PFSK-1 (cell line): ENCODE measurements around the gene IQCE.

Experiments
- POLR2AphosphoS5 ChIP-seq: IDR thresholded peaks from 2 replicates; pipeline ENCODE4 v1.6.1; 2012; ENCODE audit warnings: low read depth, mild to moderate bottlenecking, control low read depth, low read length, moderate library complexity
- TAF1 ChIP-seq: IDR thresholded peaks from 2 replicates; pipeline ENCODE4 v1.6.1; 2012; ENCODE audit warnings: low read length, control low read depth, borderline replicate concordance; ENCODE audit not compliant: insufficient read depth

DNA sequence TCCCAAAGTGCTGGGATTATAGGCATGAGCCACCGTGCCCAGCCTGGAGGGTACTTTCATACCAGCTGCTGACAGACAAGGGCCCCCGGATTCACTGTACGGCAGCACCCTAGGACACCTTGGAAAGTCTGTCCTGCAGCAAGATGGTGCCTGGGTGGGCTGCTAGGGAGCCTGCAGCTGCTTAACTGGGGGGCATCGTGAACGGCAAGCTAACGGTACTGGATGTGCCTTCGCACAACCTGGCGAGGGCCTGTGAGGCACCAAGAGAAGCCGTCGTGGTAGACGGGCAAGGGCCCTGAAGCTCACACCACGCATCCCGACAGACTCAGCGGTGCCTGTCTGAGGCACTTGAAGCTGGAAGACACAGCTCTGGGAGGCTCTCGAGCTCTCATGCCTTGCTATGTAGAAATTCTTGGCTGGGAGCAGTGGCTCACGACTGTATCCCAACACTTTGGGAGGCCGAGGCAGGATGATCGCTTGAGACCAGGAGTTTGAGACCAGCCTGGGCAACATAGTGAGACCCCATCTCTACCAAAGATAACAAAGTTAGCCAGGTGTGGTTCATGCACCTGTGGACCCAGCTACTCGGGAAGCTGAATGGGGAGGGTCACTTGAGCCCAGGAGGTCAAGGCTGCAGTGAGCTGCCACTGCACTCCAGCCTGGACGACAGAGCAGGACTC lies 12.9 kb upstream of the IQCE start:
- TF ChIP-seq POLR2AphosphoS5 (no peak), TAF1 (no peak)
